Measurements from ENCODE around the gene SGCE.

DNA sequence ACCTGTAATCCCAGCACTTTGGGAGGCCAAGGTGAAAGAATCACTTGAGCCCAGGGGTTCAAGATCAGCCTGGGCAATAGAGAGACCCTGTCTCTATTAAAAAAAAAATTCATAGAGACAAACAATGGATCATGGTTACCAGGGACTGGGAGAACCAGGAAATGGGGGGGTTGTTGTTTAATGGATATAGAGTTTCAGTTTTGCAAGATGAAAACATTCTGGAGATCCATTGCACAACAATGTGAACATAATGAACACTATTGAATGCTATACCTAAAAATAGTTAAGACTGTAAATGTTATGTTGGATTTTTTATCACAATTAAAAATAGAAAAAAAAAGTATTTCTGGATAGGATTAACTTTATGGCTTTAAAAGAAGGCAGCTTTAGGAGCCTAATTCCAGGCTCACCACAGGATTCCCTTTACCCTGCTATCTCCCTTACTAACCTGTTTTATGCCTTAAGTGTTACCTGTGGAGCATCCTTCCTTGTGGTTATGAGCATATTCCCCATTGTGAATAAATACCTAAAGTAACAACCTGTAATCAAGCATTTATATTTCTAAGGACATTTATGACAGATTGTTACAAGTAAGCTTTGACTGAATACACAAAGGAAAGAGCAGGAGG, 45.1 kb upstream of the SGCE start:
- TF ChIP-seq, protein P1, sequence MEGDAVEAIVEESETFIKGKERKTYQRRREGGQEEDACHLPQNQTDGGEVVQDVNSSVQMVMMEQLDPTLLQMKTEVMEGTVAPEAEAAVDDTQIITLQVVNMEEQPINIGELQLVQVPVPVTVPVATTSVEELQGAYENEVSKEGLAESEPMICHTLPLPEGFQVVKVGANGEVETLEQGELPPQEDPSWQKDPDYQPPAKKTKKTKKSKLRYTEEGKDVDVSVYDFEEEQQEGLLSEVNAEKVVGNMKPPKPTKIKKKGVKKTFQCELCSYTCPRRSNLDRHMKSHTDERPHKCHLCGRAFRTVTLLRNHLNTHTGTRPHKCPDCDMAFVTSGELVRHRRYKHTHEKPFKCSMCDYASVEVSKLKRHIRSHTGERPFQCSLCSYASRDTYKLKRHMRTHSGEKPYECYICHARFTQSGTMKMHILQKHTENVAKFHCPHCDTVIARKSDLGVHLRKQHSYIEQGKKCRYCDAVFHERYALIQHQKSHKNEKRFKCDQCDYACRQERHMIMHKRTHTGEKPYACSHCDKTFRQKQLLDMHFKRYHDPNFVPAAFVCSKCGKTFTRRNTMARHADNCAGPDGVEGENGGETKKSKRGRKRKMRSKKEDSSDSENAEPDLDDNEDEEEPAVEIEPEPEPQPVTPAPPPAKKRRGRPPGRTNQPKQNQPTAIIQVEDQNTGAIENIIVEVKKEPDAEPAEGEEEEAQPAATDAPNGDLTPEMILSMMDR (IDR thresholded peaks at IDR 0.05; ENCODE audit: low read depth, low read length, missing input control), result no peak
- TF ChIP-seq FOXA2 (IDR thresholded peaks at IDR 0.05) (no peak), SP1 (IDR thresholded peaks at IDR 0.05) (no peak), GABPA (IDR thresholded peaks at IDR 0.05 in 1 of 2, conservative IDR thresholded peaks at IDR 0.05 in 1 of 2) (no peak)
